ENCODE data around the gene GABRG3.

The GABRG3 gene

GRCh38 chr15:27019687-27020086, 48.7 kb downstream of the GABRG3 start (continued):
- no peak for TF ChIP-seq PRDM2 (tag by site-specific recombination; IDR thresholded peaks at IDR 0.05; ENCODE audit: borderline replicate concordance)
- no peak for TF ChIP-seq ZNF555 (tag by site-specific recombination; conservative IDR thresholded peaks at IDR 0.05)
- no peak for TF ChIP-seq ZNF837 (tag by site-specific recombination; IDR thresholded peaks at IDR 0.05)
- TF ChIP-seq ZSCAN23 (tag by site-specific recombination; IDR thresholded peaks at IDR 0.05) = no peak
- no peak for TF ChIP-seq OSR2 (tag by site-specific recombination; IDR thresholded peaks at IDR 0.05)
- no peak for TF ChIP-seq ZNF677 (tag by site-specific recombination; IDR thresholded peaks at IDR 0.05)
- no peak for TF ChIP-seq ZNF621 (tag by site-specific recombination; IDR thresholded peaks at IDR 0.05)
- TF ChIP-seq ZNF544 (tag by site-specific recombination; IDR thresholded peaks at IDR 0.05) = no peak
- TF ChIP-seq ZFP3 (tag by site-specific recombination; IDR thresholded peaks at IDR 0.05; ENCODE audit: low read depth) = no peak
- no peak for TF ChIP-seq ZNF514 (tag by site-specific recombination; IDR thresholded peaks at IDR 0.05)
- no peak for TF ChIP-seq SCRT1 (tag by site-specific recombination; IDR thresholded peaks at IDR 0.05; ENCODE audit: borderline replicate concordance)

- H3K4me1 ChIP-seq (ENCODE audit: control insufficient read depth, insufficient read depth, low read length) = no peaks in the 10 kb centered on the region
- H3K36me3 ChIP-seq (ENCODE audit: control insufficient read depth in 2 of 2, insufficient read depth in 1 of 2, low read length in 2 of 2) = no peaks in the 10 kb centered on the region
- H3K27ac ChIP-seq (ENCODE audit: extremely low read depth, low read depth, low read length) = no peak overlapping the region
- CTCF ChIA-PET = interaction anchor here (0.7 kb wide), 1 partner anchor 186 kb away, joined by 3 read pairs; no protein-coding TSS in a partner anchor
- H3K4me3 ChIP-seq (ENCODE audit: low read depth, low read length) = no peak overlapping the region
- TF ChIP-seq ZNF280C (tag by site-specific recombination; IDR thresholded peaks at IDR 0.05) (no peak), PRDM6 (tag by site-specific recombination; IDR thresholded peaks at IDR 0.05) (no peak), KLF7 (tag by site-specific recombination; IDR thresholded peaks at IDR 0.05; ENCODE audit: borderline replicate concordance) (no peak), ZBTB26 (tag by site-specific recombination; optimal IDR thresholded peaks at IDR 0.05) (no peak), ZNF529 (tag by site-specific recombination; IDR thresholded peaks at IDR 0.05; ENCODE audit: insufficient replicate concordance) (no peak), ZNF292 (tag by site-specific recombination; IDR thresholded peaks at IDR 0.05; ENCODE audit: borderline replicate concordance, low read depth) (no peak), YY2 (tag by site-specific recombination; IDR thresholded peaks at IDR 0.05) (no peak), ZNF138 (tag by site-specific recombination; IDR thresholded peaks at IDR 0.05; ENCODE audit: borderline replicate concordance) (no peak)
- H3K9me3 ChIP-seq (ENCODE audit: control insufficient read depth, insufficient read depth, low read depth, low read length) = no peaks in the 10 kb centered on the region
- POLR2A ChIA-PET = no interaction called here
Measured at GRCh38 chr15:27025481-27025966, 54.5 kb downstream of the GABRG3 start.
